Measurements from ENCODE around the gene FBXL7.

GRCh38 chr5:15571618-15572017 lies 71.6 kb downstream of the FBXL7 start:
- TF ChIP-seq CTCF (IDR thresholded peaks at IDR 0.05) (no peak), POLR2AphosphoS5 (IDR thresholded peaks at IDR 0.05; ENCODE audit: low read depth, low read length) (no peak), REST (IDR thresholded peaks at IDR 0.05; ENCODE audit: insufficient read depth in 1 of 2, low read depth in 2 of 2, low read length in 1 of 2) (no peak), SIN3A (IDR thresholded peaks at IDR 0.05; ENCODE audit: borderline replicate concordance, insufficient read depth, low read depth, low read length) (no peak), TCF7L2 (IDR thresholded peaks at IDR 0.05; ENCODE audit: low read depth, low read length) (no peak)

Measured in Panc1 (cell line).